Activated CD4-positive, alpha-beta T cell treated with anti-CD3 and anti-CD28 coated beads, Interleukin-2, amount 10 ng/mL, durations not matched to agents 24 days and 14 days (primary cell): Measurements from ENCODE around the gene UGT1A4. TPM values are rescaled to one million over a fixed set of nuclear protein-coding genes. Genes with fewer than 3 reads are reported as not detected.

Source experiments
- DNase-seq: peaks from one replicate; pipeline ENCODE4 v3.0.0; 2022
- H3K27ac Mint-ChIP-seq: one replicate; pipeline ENCODE4 v1.8.0; 2022; ENCODE audit warnings: mild to moderate bottlenecking, mixed read lengths
- H3K27me3 Mint-ChIP-seq: one replicate; pipeline ENCODE4 v1.8.0; 2022; ENCODE audit warnings: mixed read lengths
- H3K36me3 Mint-ChIP-seq: one replicate; pipeline ENCODE4 v1.8.0; 2022; ENCODE audit warnings: low read depth, mild to moderate bottlenecking, mixed read lengths
- H3K4me1 Mint-ChIP-seq: one replicate; pipeline ENCODE4 v1.8.0; 2021; ENCODE audit warnings: mixed read lengths
- H3K4me3 Mint-ChIP-seq: one replicate; pipeline ENCODE4 v1.8.0; 2022; ENCODE audit warnings: mild to moderate bottlenecking, moderate library complexity, mixed read lengths
- H3K9me3 Mint-ChIP-seq: one replicate; pipeline ENCODE4 v1.8.0; 2021; ENCODE audit warnings: mixed read lengths
- intact Hi-C: fragments of 100-400 bp; cut with micrococcal nuclease; formaldehyde crosslinking; loops from one replicate; pipeline ENCODE4 v1.15.1; 2023
- total RNA-seq: library from RNA; stranded (reverse); gene quantifications from 2 replicates; pipeline ENCODE4 v1.2.3, GENCODE V29; 2022

UGT1A4 gene
- total RNA-seq, 1 donor from 2014 or later: not detected

DNA sequence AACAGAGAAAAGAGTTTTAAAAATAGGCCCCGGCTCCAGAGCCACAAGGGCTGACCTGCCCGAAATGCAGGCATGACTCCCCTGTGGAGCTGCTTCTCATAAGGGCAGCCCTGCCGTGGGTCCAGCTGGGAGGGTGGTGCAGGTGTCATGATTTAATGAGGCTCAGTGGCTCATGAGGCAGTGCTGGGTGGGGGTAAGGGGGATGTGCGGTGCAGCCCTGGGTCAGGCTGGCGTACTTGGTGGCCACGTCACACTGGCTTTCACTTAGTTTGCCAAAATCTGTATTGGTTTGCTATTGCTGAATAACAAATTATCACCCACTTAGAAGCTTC is 102.2 kb downstream of the UGT1A4 start:
- intact Hi-C loops: no loop called here
- no peaks in the 10 kb centered on the region for H3K9me3 Mint-ChIP-seq
- no peak overlapping the region for H3K27ac Mint-ChIP-seq
- no peak overlapping the region for H3K4me3 Mint-ChIP-seq
- H3K4me1 Mint-ChIP-seq: no peaks in the 10 kb centered on the region
- no peaks in the 10 kb centered on the region for H3K36me3 Mint-ChIP-seq
- no peak for DNase-seq
- H3K27me3 Mint-ChIP-seq: peaks cover 13% of the 10 kb centered on the region

- Mint-ChIP-seq H3K36me3 (no peaks in the 10 kb centered on the region), H3K4me1 (no peaks in the 10 kb centered on the region), H3K4me3 (no peak overlapping the region), H3K9me3 (no peaks in the 10 kb centered on the region), H3K27ac (no peak overlapping the region), H3K27me3 (peaks cover 12% of the 10 kb centered on the region)
- DNase-seq: no peak
- intact Hi-C loops: no loop called here
These were observed 102.7 kb downstream of the UGT1A4 start for GRCh38 chr2:233821196-233821595.

DNA sequence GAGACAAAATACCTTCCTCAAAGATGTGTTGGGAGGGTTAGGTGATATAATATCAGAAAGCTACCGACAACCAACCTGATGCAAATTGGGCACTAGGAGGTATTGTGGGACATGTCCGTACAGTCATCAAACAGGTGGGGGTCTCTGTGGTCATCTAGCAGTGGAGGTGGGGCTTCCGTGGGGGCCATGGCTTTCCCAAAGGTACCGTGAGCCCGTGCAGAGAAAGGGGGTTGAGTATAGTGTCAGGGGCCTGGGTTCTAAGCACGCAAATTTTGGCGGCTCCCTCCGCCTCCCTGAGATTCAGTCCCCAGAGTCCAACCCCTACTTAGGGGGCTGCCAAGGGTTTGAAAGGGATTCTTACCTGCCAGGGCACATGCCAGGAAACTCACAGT is 103.2 kb downstream of the UGT1A4 start:
- no peak for DNase-seq
- H3K36me3 Mint-ChIP-seq: no peaks in the 10 kb centered on the region
- H3K9me3 Mint-ChIP-seq: no peaks in the 10 kb centered on the region
- no peak overlapping the region for H3K4me3 Mint-ChIP-seq
- H3K27ac Mint-ChIP-seq: no peak overlapping the region
- peaks cover 11% of the 10 kb centered on the region for H3K27me3 Mint-ChIP-seq
- no peaks in the 10 kb centered on the region for H3K4me1 Mint-ChIP-seq
- intact Hi-C loops: no loop called here

- no peaks in the 10 kb centered on the region for H3K4me1 Mint-ChIP-seq
- no peak for DNase-seq
- peaks cover 11% of the 10 kb centered on the region for H3K27me3 Mint-ChIP-seq
- no peak overlapping the region for H3K4me3 Mint-ChIP-seq
- H3K36me3 Mint-ChIP-seq: no peaks in the 10 kb centered on the region
- intact Hi-C loops: no loop called here
- no peak overlapping the region for H3K27ac Mint-ChIP-seq
- no peaks in the 10 kb centered on the region for H3K9me3 Mint-ChIP-seq
These were observed 103.7 kb downstream of the UGT1A4 start for GRCh38 chr2:233822101-233822771.

Other genes with a start within 250 kb of the UGT1A4 start
- gene USP40, start 152.0 kb upstream of the UGT1A4 start, total RNA-seq: 11.3 and 12.8 TPM in 2 replicates
- gene UGT1A8, start 101.1 kb upstream of the UGT1A4 start, total RNA-seq: not detected in 2 replicates
- not detected in 2 replicates for gene UGT1A10, start 82.3 kb upstream of the UGT1A4 start, total RNA-seq
- not detected in 2 replicates for gene UGT1A9, start 46.8 kb upstream of the UGT1A4 start, total RNA-seq
- gene UGT1A7, start 36.8 kb upstream of the UGT1A4 start, total RNA-seq: not detected in 2 replicates
- gene UGT1A6, start 25.8 kb upstream of the UGT1A4 start, total RNA-seq: not detected in 2 replicates
- gene UGT1A5, start 5.8 kb upstream of the UGT1A4 start, total RNA-seq: not detected in 2 replicates
- gene UGT1A3, start 10.3 kb downstream of the UGT1A4 start, total RNA-seq: not detected in 2 replicates
- not detected in 2 replicates for gene UGT1A1, start 41.5 kb downstream of the UGT1A4 start, total RNA-seq
- not detected in 2 replicates for gene MROH2A, start 59.6 kb downstream of the UGT1A4 start, total RNA-seq
- 41.5 and 45.6 TPM in 2 replicates for gene HJURP, start 135.8 kb downstream of the UGT1A4 start, total RNA-seq
- gene TRPM8, start 198.6 kb downstream of the UGT1A4 start, total RNA-seq: not detected in 2 replicates